Liver (tissue), 3 donors: ENCODE data around the gene SNX19.

ENCODE experiments used
- RAD21 ChIP-seq, 2 donors: IDR thresholded peaks; 2 replicates each; pipeline ENCODE4 v1.6.1; 2016; ENCODE audit warnings: antibody characterized with exemption in 2 of 2, mild to moderate bottlenecking in 2 of 2
- TF ChIP-seq, protein P1 (sequence below): fragments of 150-350 bp; IDR thresholded peaks from 2 replicates; pipeline ENCODE4 v1.5.1; 2017; ENCODE audit warnings: improper control_type of control experiment, low read depth, low read length; ENCODE audit not compliant: missing input control
- donor health status: healthy.
- donor health status: healthy.

DNA sequence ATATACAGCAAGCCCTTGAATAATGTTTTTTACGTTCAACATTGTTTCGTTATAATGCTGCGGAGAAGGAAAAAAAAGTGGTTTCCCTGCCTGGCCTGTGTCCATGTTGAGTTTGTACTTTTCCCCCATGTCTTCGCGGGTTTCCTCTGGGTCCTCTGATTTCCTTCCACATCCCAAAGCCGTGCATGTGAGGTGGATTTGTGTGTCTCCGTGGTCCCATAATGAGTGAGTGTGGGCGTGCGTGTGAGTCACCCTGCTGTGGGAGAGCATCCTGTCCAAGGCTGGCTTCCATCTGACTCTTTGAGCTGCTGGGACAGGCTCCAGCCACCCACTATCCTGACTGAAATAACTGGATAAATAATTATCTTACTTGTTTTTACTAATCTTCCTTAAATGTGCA, 29.6 kb upstream of the SNX19 start:
- TF ChIP-seq RAD21 (IDR thresholded peaks at IDR 0.05): no peak
- TF ChIP-seq, protein P1, sequence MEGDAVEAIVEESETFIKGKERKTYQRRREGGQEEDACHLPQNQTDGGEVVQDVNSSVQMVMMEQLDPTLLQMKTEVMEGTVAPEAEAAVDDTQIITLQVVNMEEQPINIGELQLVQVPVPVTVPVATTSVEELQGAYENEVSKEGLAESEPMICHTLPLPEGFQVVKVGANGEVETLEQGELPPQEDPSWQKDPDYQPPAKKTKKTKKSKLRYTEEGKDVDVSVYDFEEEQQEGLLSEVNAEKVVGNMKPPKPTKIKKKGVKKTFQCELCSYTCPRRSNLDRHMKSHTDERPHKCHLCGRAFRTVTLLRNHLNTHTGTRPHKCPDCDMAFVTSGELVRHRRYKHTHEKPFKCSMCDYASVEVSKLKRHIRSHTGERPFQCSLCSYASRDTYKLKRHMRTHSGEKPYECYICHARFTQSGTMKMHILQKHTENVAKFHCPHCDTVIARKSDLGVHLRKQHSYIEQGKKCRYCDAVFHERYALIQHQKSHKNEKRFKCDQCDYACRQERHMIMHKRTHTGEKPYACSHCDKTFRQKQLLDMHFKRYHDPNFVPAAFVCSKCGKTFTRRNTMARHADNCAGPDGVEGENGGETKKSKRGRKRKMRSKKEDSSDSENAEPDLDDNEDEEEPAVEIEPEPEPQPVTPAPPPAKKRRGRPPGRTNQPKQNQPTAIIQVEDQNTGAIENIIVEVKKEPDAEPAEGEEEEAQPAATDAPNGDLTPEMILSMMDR: no peak
